ENCODE measurements around the gene ST3GAL4. TPM values are rescaled to one million over a fixed set of nuclear protein-coding genes. Genes with fewer than 3 reads are reported as not detected.

ST3GAL4 gene
- total RNA-seq, 1 experiment from 2014 or later, result 13.1 TPM

GRCh38 chr11:126391286-126391954, 35.9 kb downstream of the ST3GAL4 start:
- Histone ChIP-seq H3K79me2 (ENCODE audit: insufficient read depth, low read length) (no peaks in the 10 kb centered on the region), H3K4me2 (ENCODE audit: low read length) (no peak overlapping the region), H3K36me3 (ENCODE audit: control insufficient read depth in 1 of 2, insufficient read depth in 2 of 2, low read length in 2 of 2) (no peaks in the 10 kb centered on the region), H3K9me2 (ENCODE audit: insufficient read depth) (no peaks in the 10 kb centered on the region), H3K27me3 (ENCODE audit: insufficient read depth, low read length) (no peaks in the 10 kb centered on the region), H2AFZ (ENCODE audit: low read depth, low read length, poor library complexity, severe bottlenecking) (no peak overlapping the region), H4K20me1 (ENCODE audit: insufficient read depth) (no peaks in the 10 kb centered on the region), H3K27ac (ENCODE audit: low read depth, low read length) (no peak overlapping the region), H3K9ac (ENCODE audit: low read length) (no peak overlapping the region), H3K4me3 (replicated peaks in 1 of 2; ENCODE audit: low read depth in 1 of 2, low read length in 2 of 2) (no peak overlapping the region), H3K9me3 (ENCODE audit: control insufficient read depth in 1 of 2, insufficient read depth in 1 of 2, low read depth in 1 of 2, low read length in 2 of 2) (no peaks in the 10 kb centered on the region), H3K4me1 (ENCODE audit: control insufficient read depth in 1 of 2, insufficient read depth in 2 of 2, low read length in 2 of 2) (no peaks in the 10 kb centered on the region)
- no peak for TF ChIP-seq JUND (IDR thresholded peaks at IDR 0.05)
- no peak for TF ChIP-seq POLR2A (IDR thresholded peaks at IDR 0.05; ENCODE audit: borderline replicate concordance, extremely low read depth, insufficient read depth, insufficient read length)
- no peak for TF ChIP-seq RAD21 (IDR thresholded peaks at IDR 0.05; ENCODE audit: low read depth)
- no peak for TF ChIP-seq SIN3A (IDR thresholded peaks at IDR 0.05; ENCODE audit: low read depth)
- TF ChIP-seq EZH2phosphoT487 (IDR thresholded peaks at IDR 0.05; ENCODE audit: borderline replicate concordance), result no peak
- no peak for TF ChIP-seq ELF1 (IDR thresholded peaks at IDR 0.05; ENCODE audit: borderline replicate concordance, low read depth)
- no peak for TF ChIP-seq CBX3 (IDR thresholded peaks at IDR 0.05; ENCODE audit: low read depth)
- TF ChIP-seq ZBTB33 (IDR thresholded peaks at IDR 0.05; ENCODE audit: extremely low read depth, insufficient replicate concordance, low read length), result no peak
- no peak for TF ChIP-seq POLR2AphosphoS5 (IDR thresholded peaks at IDR 0.05; ENCODE audit: low read depth, low read length)
- TF ChIP-seq SP1 (IDR thresholded peaks at IDR 0.05; ENCODE audit: low read depth), result no peak
- no peak for TF ChIP-seq TCF7L2 (IDR thresholded peaks at IDR 0.05; ENCODE audit: borderline replicate concordance, extremely low read depth, insufficient read depth, insufficient read length)
- no peak for TF ChIP-seq MAX (IDR thresholded peaks at IDR 0.05)
- TF ChIP-seq CEBPB (IDR thresholded peaks at IDR 0.05; ENCODE audit: low read depth), result no peak
- TF ChIP-seq FOSL1 (IDR thresholded peaks at IDR 0.05; ENCODE audit: low read depth), result no peak
- TF ChIP-seq SRF (IDR thresholded peaks at IDR 0.05; ENCODE audit: low read depth), result no peak
- TF ChIP-seq ZFX (IDR thresholded peaks at IDR 0.05), result no peak
- no peak for TF ChIP-seq ATF3 (IDR thresholded peaks at IDR 0.05)
- ChIA-PET CTCF (no interaction called here), RAD21 (ENCODE audit: low non-redundant PET in 1 of 2, low total read pairs in 2 of 2, uncharacterized antibody in 2 of 2, unreplicated experiment in 2 of 2) (no interaction called here), POLR2A (no interaction called here)
- no peak for ATAC-seq
- no TSS peak for BruUV-seq (replicated peaks)
- no peak for DNase-seq (ENCODE audit: low read depth, low spot score)
- intact Hi-C loops (cut with micrococcal nuclease), result no loop called here

All from HCT116 (cell line).